HL-60 (cell line): ENCODE measurements around the gene ZSWIM8.

Experiments
- DNase-seq, 2 experiments: peaks; one replicate each; pipeline ENCODE4 v3.0.0-alpha.2; 2010 to 2020; ENCODE audit warnings: low read depth in 1 of 2, low spot score in 1 of 2
- H3K27ac ChIP-seq: fragments of 250-450 bp; sonication (Bioruptor Pico); replicated peaks from 2 replicates; pipeline ENCODE4 v1.5.1; 2020; ENCODE audit warnings: mild to moderate bottlenecking, moderate library complexity
- H3K27me3 ChIP-seq: fragments of 250-450 bp; sonication (Bioruptor Pico); 2 replicates; pipeline ENCODE4 v1.5.1; 2021; ENCODE audit warnings: mild to moderate bottlenecking, moderate library complexity; ENCODE audit not compliant: insufficient read depth, poor library complexity, severe bottlenecking
- H3K4me3 ChIP-seq: replicated peaks from 2 replicates; pipeline ENCODE4 v1.5.1; 2011; ENCODE audit warnings: mild to moderate bottlenecking, control low read depth, low read length; ENCODE audit not compliant: insufficient read depth
- CTCF ChIP-seq: IDR thresholded peaks from one replicate; pipeline ENCODE4 v1.5.1; 2011; ENCODE audit warnings: low read length, control low read depth, inconsistent platforms; ENCODE audit not compliant: insufficient read depth
- GABPA ChIP-seq: IDR thresholded peaks from 2 replicates; pipeline ENCODE4 v1.6.1; 2012; ENCODE audit warnings: low read depth
- POLR2AphosphoS5 ChIP-seq: IDR thresholded peaks from 2 replicates; pipeline ENCODE4 v1.6.1; 2012; ENCODE audit warnings: low read depth
- SPI1 ChIP-seq: IDR thresholded peaks from 2 replicates; pipeline ENCODE4 v1.6.1; 2012; ENCODE audit warnings: low read depth, mild to moderate bottlenecking, borderline replicate concordance
- TF ChIP-seq, protein P1 (sequence below): IDR thresholded peaks from 2 replicates; pipeline ENCODE4 v1.6.1; 2012; ENCODE audit warnings: low read depth; ENCODE audit not compliant: insufficient replicate concordance

ZSWIM8 gene

GRCh38 chr10:73759512-73760115, 25.8 kb upstream of the ZSWIM8 start:
- TF ChIP-seq, protein P1, sequence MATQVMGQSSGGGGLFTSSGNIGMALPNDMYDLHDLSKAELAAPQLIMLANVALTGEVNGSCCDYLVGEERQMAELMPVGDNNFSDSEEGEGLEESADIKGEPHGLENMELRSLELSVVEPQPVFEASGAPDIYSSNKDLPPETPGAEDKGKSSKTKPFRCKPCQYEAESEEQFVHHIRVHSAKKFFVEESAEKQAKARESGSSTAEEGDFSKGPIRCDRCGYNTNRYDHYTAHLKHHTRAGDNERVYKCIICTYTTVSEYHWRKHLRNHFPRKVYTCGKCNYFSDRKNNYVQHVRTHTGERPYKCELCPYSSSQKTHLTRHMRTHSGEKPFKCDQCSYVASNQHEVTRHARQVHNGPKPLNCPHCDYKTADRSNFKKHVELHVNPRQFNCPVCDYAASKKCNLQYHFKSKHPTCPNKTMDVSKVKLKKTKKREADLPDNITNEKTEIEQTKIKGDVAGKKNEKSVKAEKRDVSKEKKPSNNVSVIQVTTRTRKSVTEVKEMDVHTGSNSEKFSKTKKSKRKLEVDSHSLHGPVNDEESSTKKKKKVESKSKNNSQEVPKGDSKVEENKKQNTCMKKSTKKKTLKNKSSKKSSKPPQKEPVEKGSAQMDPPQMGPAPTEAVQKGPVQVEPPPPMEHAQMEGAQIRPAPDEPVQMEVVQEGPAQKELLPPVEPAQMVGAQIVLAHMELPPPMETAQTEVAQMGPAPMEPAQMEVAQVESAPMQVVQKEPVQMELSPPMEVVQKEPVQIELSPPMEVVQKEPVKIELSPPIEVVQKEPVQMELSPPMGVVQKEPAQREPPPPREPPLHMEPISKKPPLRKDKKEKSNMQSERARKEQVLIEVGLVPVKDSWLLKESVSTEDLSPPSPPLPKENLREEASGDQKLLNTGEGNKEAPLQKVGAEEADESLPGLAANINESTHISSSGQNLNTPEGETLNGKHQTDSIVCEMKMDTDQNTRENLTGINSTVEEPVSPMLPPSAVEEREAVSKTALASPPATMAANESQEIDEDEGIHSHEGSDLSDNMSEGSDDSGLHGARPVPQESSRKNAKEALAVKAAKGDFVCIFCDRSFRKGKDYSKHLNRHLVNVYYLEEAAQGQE = no peak
- TF ChIP-seq CTCF = no peak
- no peak for TF ChIP-seq POLR2AphosphoS5
- TF ChIP-seq GABPA = no peak
- TF ChIP-seq SPI1 = no peak
- no peak for DNase-seq
- H3K27ac ChIP-seq = no peak overlapping the region

GRCh38 chr10:73761781-73762180, 23.6 kb upstream of the ZSWIM8 start:
- TF ChIP-seq SPI1 = no peak
- H3K4me3 ChIP-seq = no peak overlapping the region
- no peak for DNase-seq
- no peak overlapping the region for H3K27ac ChIP-seq
- H3K27me3 ChIP-seq = no peaks in the 10 kb centered on the region

More at GRCh38 chr10:73759512-73760115, 25.8 kb upstream of the ZSWIM8 start:
- Histone ChIP-seq H3K27me3 (no peaks in the 10 kb centered on the region), H3K4me3 (no peak overlapping the region)

DNA sequence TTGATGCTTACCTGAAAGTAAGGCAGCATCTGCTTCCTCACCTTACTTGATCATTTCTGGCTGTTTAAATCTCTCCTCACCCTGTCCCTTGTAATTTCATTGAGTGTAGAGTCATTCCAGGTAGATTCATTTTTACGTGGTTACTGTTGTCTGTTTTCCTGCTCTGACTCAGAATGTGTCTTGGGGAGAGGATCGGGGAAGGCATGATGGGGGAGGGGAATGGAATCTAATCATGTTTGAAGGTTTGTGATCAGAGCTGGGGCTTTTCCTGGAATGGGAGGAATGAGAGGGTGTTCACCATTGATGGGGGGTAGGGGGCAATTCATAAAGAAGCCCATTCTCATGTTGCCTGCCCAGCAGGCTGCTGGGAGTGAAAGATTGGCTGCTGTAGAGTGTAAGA, 22.5 kb upstream of the ZSWIM8 start:
- H3K27ac ChIP-seq = no peak overlapping the region
- DNase-seq = no peak
- TF ChIP-seq, protein P1 = no peak
- TF ChIP-seq GABPA (no peak), CTCF (no peak), POLR2AphosphoS5 (no peak), SPI1 (no peak)
- H3K4me3 ChIP-seq = no peak overlapping the region
- H3K27me3 ChIP-seq = no peaks in the 10 kb centered on the region

GRCh38 chr10:73763343-73763742, 22.1 kb upstream of the ZSWIM8 start:
- peak; percentile 67 for TF ChIP-seq SPI1
- no peak for TF ChIP-seq POLR2AphosphoS5
- no peak for TF ChIP-seq CTCF
- TF ChIP-seq, protein P1 = no peak
- no peak for TF ChIP-seq GABPA
- no peak overlapping the region for H3K27ac ChIP-seq
- no peak for DNase-seq
- no peaks in the 10 kb centered on the region for H3K27me3 ChIP-seq
- H3K4me3 ChIP-seq = no peak overlapping the region
